C4-2B (cell line): Measurements from ENCODE around the gene CCR6.

Experiments used
- ZFX ChIP-seq: fragments of 450-650 bp; IDR thresholded peaks from 2 replicates; pipeline ENCODE4 v1.6.1; 2017
- TF ChIP-seq, protein P1 (sequence below): fragments of 450-650 bp; conservative IDR thresholded peaks from 2 replicates; pipeline ENCODE4 v1.5.1; 2017; ENCODE audit warnings: mild to moderate bottlenecking

DNA sequence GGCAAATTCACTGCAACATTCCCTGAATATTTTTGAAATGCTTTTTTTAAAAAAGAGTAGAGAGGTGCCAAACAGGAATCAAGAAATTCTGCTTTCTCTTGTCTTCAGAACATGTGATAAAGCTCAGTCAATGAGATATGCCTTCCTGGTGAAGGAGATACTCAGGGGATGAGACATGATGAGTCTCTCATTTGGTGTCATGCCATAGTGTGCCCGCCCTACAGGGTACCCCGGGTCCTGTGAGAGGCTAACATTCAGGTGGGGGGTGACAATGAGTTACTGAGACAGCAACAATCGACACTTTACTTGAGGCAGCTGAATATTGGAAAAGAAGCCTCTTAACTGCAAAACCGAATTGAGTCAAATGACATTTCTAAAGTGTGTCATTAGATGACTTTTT is 6.7 kb downstream of the CCR6 start:
- TF ChIP-seq, protein P1, sequence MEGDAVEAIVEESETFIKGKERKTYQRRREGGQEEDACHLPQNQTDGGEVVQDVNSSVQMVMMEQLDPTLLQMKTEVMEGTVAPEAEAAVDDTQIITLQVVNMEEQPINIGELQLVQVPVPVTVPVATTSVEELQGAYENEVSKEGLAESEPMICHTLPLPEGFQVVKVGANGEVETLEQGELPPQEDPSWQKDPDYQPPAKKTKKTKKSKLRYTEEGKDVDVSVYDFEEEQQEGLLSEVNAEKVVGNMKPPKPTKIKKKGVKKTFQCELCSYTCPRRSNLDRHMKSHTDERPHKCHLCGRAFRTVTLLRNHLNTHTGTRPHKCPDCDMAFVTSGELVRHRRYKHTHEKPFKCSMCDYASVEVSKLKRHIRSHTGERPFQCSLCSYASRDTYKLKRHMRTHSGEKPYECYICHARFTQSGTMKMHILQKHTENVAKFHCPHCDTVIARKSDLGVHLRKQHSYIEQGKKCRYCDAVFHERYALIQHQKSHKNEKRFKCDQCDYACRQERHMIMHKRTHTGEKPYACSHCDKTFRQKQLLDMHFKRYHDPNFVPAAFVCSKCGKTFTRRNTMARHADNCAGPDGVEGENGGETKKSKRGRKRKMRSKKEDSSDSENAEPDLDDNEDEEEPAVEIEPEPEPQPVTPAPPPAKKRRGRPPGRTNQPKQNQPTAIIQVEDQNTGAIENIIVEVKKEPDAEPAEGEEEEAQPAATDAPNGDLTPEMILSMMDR = no peak
- TF ChIP-seq ZFX = no peak
